Body of pancreas (tissue), 4 donors: ENCODE measurements around the gene C2CD4B.

Source experiments
- CTCF ChIP-seq, 7 experiments: fragments of 450-650 bp in 4 of 7; fragments of 200-600 bp in 3 of 7; sonication (generic) in 3 of 7; IDR thresholded peaks; one replicate each; pipeline ENCODE4 v1.5.1; 2016 to 2019; ENCODE audit warnings: antibody characterized with exemption in 7 of 7
- POLR2A ChIP-seq, 3 donors: fragments of 450-650 bp; IDR thresholded peaks; one replicate each; pipeline ENCODE4 v1.6.1; 2016; ENCODE audit warnings: antibody characterized with exemption in 3 of 3, mild to moderate bottlenecking in 2 of 3

GRCh38 chr15:62208367-62208766 lies 43.3 kb upstream of the C2CD4B start:
- no peak for TF ChIP-seq CTCF (IDR thresholded peaks at IDR 0.05)
- TF ChIP-seq POLR2A (IDR thresholded peaks at IDR 0.05): no peak
